ENCODE data around the gene TEX44.

The TEX44 gene

GRCh38 chr2:231605607-231606091 is 13.0 kb downstream of the TEX44 start:
- DNase-seq (ENCODE audit: low read depth), result no peak

- no peak for DNase-seq (ENCODE audit: low read depth)
Observed at GRCh38 chr2:231606941-231607340, 14.3 kb downstream of the TEX44 start.

DNA sequence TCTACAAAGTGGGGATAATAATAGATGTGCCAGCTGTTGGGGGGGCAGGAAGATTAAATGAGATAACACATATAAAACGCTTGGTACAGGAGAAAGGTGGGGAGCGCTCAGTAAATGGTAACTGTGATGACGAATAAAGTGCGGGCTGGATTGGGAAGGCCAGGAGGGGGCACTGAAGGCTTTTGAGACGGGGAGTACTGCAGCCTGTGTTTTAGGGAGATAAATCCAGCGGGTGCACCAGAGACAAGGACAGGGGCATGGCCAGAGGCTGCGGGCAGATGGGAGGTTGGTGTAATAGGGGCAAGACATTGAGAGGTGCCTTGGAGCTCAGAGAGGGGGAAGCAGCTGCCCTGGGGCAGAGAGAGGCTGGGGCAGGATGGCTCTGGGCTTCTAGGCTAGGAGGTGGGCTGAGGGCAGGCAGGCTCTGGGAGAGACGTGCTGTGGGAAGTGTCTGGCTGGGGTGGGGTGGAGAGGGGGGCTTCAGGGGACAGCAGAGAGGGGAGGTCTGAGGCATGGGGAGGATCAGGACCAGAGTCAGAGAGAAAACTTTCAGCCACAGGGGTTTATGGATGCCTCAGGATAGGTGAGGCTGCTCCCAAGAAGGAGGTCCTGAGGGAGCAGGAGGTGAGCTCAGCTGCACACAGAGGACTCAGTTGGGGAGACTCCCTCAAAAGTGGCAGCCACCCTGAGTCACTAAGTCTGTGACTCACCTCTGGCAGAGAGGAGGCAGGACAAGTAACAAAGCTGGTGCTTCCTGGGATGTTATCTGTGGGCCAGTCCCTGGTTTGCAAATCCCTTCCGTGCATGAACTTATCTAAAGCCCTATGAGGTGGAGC is 18.8 kb downstream of the TEX44 start:
- DNase-seq (ENCODE audit: low read depth), result peak; percentile 88

- DNase-seq (ENCODE audit: low read depth), result peak; percentile 84
Observed at GRCh38 chr2:231612109-231612455, 19.4 kb downstream of the TEX44 start.

- peak; percentile 96 for DNase-seq (ENCODE audit: low read depth)
Observed at GRCh38 chr2:231612456-231613330, 20.0 kb downstream of the TEX44 start.

GRCh38 chr2:231613331-231613662 is 20.6 kb downstream of the TEX44 start:
- peak; percentile 45 for DNase-seq (ENCODE audit: low read depth)

- peak; percentile 92 for DNase-seq (ENCODE audit: low read depth)
Observed at GRCh38 chr2:231613663-231614558, 21.2 kb downstream of the TEX44 start.

DNA sequence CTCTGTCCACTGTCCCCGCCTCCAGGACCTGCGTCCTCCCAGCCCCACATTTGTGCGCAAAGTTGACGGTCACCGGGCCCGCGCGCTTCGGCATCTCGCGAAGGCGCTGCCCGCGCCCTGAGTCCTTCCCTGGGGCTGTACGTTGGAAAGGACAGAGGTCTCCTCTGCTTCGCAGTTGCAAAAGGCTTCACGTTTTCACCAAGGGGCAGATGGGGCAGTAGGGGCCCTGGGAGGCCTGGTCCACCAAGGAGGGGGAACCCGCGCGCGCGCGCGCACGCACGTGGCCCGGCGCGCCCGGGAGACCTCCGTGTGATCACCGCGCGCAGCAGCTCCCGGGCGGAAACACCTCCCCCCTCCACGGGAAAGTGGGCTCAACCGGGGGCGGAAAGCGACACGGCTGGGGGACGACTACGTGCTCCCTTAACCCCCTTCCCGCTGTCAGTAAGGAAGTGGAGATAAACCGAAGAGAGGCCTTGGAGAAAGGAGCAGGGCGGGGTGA is 21.9 kb downstream of the TEX44 start:
- DNase-seq (ENCODE audit: low read depth), result no peak

GRCh38 chr2:231615058-231615671 is 22.5 kb downstream of the TEX44 start:
- DNase-seq (ENCODE audit: low read depth), result no peak

- DNase-seq (ENCODE audit: low read depth), result no peak
Observed at GRCh38 chr2:231616296-231616695, 23.6 kb downstream of the TEX44 start.

GRCh38 chr2:231617059-231617926 is 24.6 kb downstream of the TEX44 start:
- DNase-seq (ENCODE audit: low read depth), result no peak

DNA sequence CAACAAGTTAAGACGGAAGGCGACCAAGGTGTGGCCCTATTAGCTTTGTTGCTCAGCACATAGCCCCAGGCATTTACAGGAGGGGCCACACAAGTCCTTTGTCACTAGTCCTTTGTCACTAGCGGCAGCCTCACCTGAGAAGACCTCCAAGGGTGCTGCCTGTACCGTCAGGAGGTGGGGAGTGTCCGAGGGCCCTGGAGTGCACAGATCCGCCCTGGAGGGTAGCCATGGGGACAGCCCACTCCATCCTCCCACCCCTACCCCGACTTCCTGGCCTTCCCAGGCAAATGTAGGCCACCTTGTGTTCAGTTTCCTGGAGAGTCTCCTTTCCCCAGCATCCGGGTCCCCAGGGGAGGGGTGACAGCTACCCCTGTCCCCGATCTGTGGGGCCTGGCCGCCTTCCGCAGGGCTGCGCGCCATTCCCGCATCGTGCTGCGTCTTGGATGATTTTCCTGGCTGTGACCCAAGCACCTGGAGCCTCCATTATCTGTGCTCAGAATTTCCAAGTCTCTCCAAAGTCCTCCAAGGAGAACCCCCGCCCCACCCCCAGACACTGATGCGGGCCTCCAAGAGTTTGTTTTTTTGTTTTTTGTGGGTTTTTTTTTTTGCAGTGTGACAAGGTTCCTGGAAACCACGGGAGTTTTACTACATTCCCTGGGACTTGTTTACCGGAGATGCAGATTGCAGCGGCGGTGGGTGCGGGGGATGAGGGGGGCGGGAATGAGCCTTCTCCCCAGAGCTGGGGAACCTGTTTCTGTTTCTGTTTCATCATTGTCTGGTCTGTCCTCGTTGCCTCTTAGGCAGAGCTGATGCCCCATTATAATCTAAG is 28.6 kb downstream of the TEX44 start:
- DNase-seq (ENCODE audit: low read depth), result no peak

- no peak for DNase-seq (ENCODE audit: low read depth)
Observed at GRCh38 chr2:231622963-231623362, 30.3 kb downstream of the TEX44 start.

- DNase-seq (ENCODE audit: low read depth), result no peak
Observed at GRCh38 chr2:231626449-231626848, 33.8 kb downstream of the TEX44 start.

GRCh38 chr2:231627384-231628120 is 34.9 kb downstream of the TEX44 start:
- peak; percentile 70 for DNase-seq (ENCODE audit: low read depth)

DNA sequence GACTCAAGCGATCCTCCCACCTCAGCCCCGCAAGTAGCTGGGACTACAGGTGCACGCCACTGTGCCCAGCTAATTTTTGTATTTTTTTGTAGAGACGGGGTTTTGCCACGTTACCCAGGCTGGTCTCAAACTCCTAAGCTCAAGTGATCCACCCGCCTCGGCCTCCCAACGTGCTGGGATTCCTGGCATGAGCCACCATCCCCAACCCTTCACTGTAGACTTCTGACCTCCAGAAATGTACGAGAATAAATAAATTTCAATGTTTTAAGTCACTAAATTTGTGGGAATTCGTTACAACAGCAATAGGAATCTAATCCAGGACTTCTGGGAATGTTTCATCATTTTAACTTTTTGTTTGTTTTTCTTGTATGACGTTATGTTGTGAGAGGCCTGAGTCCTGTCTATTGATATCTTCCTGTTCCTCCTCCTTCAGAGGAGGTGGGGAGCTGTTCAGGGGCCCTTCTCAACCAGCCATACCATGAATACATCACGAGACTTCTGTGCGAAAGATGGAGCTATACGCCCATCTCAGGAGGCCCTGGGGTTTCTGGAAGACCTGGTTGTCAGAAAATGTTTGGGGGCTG is 40.0 kb downstream of the TEX44 start:
- peak; percentile 92 for DNase-seq (ENCODE audit: low read depth)

DNA sequence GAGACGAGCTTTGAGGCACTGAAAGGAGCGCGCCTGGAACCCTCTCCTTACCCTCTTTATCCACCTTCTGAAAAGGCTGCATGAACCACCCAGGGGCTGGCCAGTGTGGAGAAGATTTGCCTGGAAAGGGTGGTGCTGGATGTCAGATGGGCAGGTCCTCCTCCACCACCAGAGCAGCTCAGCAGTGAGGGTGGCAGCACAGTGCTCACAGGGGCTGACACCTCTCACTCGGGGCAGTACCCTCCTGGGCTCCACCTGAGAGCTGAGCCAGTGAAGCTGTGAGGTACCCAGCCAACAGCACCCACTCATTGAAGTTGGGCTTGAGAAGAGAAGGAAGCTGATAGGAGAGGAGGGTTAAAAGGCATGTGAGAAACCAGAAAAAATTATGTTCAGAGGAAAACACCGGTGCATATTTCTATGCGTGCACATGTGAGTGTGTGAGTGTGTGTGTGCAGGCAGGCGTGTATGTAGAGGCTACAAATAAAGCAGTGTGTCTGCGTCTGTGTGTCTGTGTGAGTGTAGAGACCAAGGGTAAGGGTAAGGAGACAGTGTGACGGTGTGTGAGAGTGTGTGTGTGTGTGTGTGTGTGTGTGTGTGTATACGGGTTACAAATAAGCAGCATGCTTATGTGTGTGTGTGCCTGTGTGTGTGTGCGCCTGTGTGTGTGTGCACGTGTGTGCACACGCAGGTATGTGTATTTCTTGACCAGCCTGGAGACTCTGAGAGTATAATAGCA is 40.7 kb downstream of the TEX44 start:
- no peak for DNase-seq (ENCODE audit: low read depth)

GRCh38 chr2:231634412-231634811 is 41.7 kb downstream of the TEX44 start:
- DNase-seq (ENCODE audit: low read depth), result no peak

Measured in EH (cell line).